ENCODE measurements around the gene ARFRP1. TPM values are rescaled to one million over a fixed set of nuclear protein-coding genes. Genes with fewer than 3 reads are reported as not detected.

ARFRP1 gene
- total RNA-seq, 1 donor from 2014 or later, result 46.1 TPM

DNA sequence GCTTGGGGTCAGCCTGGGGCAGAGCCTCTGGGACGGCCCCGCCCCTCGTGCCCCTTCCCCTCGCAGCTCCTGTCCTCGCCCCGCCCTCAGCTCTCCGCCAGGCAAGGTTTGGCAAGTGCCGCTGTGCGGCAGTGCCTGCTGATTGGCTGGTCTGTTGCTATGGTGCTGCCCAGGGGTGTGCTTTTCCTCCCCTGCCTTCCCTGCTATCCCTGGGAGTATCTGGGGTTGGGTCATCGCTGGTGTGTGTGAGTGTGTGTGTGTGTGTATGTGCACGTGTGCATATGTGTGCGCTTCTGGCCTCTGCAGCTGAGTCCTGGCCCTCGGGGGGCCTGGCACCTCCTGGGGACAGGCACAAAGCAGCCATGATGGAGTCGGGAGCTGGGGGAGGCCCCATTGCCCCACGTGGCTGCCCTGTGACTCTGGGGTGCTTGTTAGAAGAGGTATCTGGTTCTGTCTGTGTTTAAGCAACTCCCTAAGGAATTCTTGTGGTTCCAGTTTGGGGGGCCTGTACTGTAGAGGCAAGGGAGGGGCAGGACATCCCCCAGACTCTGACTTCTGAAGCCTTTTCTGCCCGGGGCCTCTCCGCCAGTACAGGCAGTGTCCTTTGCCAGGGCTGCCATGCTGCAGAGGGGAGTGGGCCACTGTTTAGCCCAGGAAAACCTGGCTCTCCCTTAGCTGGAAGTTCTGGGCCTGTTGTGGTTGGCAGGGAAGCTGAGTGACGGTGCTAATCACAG is 42.7 kb downstream of the ARFRP1 start:
- Mint-ChIP-seq H3K36me3 (ENCODE audit: unreplicated experiment) (peaks cover 22% of the 10 kb centered on the region), H3K27me3 (ENCODE audit: unreplicated experiment) (no peaks in the 10 kb centered on the region), H3K27ac (ENCODE audit: unreplicated experiment) (no peak overlapping the region), H3K4me1 (ENCODE audit: unreplicated experiment) (peaks cover 1% of the 10 kb centered on the region), H3K4me3 (ENCODE audit: unreplicated experiment) (no peak overlapping the region), H3K9me3 (ENCODE audit: unreplicated experiment) (no peaks in the 10 kb centered on the region)
- TF ChIP-seq, protein P1, sequence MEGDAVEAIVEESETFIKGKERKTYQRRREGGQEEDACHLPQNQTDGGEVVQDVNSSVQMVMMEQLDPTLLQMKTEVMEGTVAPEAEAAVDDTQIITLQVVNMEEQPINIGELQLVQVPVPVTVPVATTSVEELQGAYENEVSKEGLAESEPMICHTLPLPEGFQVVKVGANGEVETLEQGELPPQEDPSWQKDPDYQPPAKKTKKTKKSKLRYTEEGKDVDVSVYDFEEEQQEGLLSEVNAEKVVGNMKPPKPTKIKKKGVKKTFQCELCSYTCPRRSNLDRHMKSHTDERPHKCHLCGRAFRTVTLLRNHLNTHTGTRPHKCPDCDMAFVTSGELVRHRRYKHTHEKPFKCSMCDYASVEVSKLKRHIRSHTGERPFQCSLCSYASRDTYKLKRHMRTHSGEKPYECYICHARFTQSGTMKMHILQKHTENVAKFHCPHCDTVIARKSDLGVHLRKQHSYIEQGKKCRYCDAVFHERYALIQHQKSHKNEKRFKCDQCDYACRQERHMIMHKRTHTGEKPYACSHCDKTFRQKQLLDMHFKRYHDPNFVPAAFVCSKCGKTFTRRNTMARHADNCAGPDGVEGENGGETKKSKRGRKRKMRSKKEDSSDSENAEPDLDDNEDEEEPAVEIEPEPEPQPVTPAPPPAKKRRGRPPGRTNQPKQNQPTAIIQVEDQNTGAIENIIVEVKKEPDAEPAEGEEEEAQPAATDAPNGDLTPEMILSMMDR (IDR thresholded peaks at IDR 0.05), result no peak
- no peak for DNase-seq (ENCODE audit: extremely low spot score, unreplicated experiment)

DNA sequence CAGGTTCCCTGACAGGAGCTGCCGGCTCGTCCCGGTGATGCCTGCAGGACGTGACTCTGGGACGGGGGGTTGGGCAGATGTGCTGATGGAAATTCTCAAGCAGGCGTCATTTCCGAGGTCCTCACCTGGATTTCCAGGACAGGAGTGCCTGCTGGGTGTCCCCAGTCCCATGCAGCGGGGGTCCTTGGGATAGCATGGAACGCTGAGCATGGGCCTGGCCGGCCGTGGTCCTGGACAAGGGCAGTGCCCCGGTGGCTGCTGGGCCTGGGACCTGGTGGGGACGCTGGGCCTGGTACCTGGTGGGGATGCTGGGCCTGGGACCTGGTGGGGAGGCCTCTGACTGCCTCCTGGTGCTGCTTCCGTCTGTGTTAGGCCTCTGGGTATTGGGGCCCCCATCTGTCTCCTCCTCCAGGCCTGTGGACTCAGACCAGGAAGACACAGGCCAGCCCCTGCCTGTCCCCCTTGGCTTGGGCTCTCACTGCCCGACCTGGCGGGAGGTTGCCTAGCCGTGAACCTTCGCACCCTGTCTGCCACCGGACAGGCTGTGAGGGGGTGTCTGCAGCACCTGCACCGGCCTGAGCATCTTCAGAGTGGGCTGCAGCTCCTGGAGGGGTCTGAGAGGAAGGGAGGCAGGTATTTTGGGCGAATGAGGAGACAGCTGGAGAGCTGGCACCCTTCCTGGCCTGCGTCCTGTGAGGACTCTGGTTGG is 43.5 kb downstream of the ARFRP1 start:
- DNase-seq (ENCODE audit: extremely low spot score, unreplicated experiment), result no peak
- Mint-ChIP-seq H3K27ac (ENCODE audit: unreplicated experiment) (no peak overlapping the region), H3K36me3 (ENCODE audit: unreplicated experiment) (peaks cover 21% of the 10 kb centered on the region), H3K4me3 (ENCODE audit: unreplicated experiment) (no peak overlapping the region), H3K9me3 (ENCODE audit: unreplicated experiment) (no peaks in the 10 kb centered on the region), H3K27me3 (ENCODE audit: unreplicated experiment) (no peaks in the 10 kb centered on the region), H3K4me1 (ENCODE audit: unreplicated experiment) (peaks cover 8% of the 10 kb centered on the region)
- TF ChIP-seq, protein P1 (IDR thresholded peaks at IDR 0.05), result no peak

DNA sequence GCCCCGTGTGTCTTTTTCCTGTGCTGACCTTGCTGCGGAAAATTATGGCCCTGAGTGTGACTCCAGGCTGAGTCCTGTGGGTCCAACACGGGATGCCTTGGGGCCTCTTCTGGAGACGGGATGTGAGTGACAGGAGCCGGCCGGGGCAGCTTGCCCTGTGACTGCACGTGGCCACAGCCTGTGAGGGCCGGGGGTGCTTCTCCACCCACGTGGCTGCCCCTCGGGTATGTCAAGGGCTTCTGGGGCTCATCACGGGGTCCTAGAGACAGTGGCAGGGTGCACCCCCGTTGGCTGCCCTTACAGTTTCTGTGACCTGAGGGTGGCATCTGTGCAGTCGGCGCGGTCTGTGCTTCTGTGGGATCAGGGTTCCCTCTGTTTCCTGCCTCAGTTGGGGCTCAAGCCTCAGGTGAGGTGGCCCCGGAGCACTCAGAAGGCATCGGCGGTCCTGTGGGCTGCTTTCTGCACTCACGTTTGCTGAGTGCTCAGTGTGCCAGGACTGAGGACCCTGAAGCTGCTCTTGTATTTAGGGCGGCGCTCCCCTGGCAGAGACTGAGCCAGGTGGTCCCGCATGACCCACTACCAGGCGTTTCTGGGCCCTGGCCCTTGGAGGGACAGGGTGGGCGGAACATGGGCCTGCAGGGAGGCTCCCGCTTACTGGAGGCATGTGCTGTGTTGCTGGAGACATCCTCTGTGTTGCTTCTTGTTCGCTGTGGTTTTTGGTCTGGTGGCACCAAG is 44.3 kb downstream of the ARFRP1 start:
- DNase-seq (ENCODE audit: extremely low spot score, unreplicated experiment), result no peak
- Mint-ChIP-seq H3K27ac (ENCODE audit: unreplicated experiment) (no peak overlapping the region), H3K36me3 (ENCODE audit: unreplicated experiment) (peaks cover 15% of the 10 kb centered on the region), H3K4me3 (ENCODE audit: unreplicated experiment) (no peak overlapping the region), H3K4me1 (ENCODE audit: unreplicated experiment) (peaks cover 16% of the 10 kb centered on the region), H3K9me3 (ENCODE audit: unreplicated experiment) (no peaks in the 10 kb centered on the region), H3K27me3 (ENCODE audit: unreplicated experiment) (no peaks in the 10 kb centered on the region)
- TF ChIP-seq, protein P1 (IDR thresholded peaks at IDR 0.05), result no peak

DNA sequence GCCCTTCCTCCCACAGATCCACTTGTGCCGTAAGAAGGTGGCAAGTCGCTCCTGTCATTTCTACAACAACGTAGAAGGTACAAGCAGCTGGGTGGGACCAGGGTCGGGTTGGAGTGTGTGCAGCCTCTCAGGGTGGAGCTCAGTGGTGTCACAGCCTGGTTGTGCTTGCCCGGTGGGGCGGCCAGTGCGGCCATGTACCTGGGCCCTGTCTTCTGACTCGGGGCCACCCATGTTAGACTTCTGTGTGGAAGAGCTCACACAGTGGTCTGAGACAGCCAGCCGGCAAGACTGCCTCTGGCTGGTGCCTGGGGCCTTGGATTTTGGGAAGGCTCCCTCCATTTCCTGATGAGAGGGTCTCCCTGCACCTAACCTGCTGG is 45.0 kb downstream of the ARFRP1 start:
- DNase-seq (ENCODE audit: extremely low spot score, unreplicated experiment), result no peak
- no peak overlapping the region for H3K27ac Mint-ChIP-seq (ENCODE audit: unreplicated experiment)
- peaks cover 10% of the 10 kb centered on the region for H3K36me3 Mint-ChIP-seq (ENCODE audit: unreplicated experiment)
- H3K27me3 Mint-ChIP-seq (ENCODE audit: unreplicated experiment), result no peaks in the 10 kb centered on the region
- H3K4me3 Mint-ChIP-seq (ENCODE audit: unreplicated experiment), result no peak overlapping the region
- peaks cover 20% of the 10 kb centered on the region for H3K4me1 Mint-ChIP-seq (ENCODE audit: unreplicated experiment)
- no peaks in the 10 kb centered on the region for H3K9me3 Mint-ChIP-seq (ENCODE audit: unreplicated experiment)
- TF ChIP-seq, protein P1 (IDR thresholded peaks at IDR 0.05), result no peak

All from osteocyte (in vitro differentiated cells).